MM.1S (cell line): Measurements from ENCODE around the gene MAGI2.

Experiments used
- EZH2 ChIP-seq: fragments of 300-600 bp; sonication (generic); optimal IDR thresholded peaks from 2 replicates; pipeline ENCODE3; 2017; ENCODE audit warnings: low read depth, mild to moderate bottlenecking, antibody characterized with exemption, low read length, mixed read lengths
- EZH2phosphoT487 ChIP-seq: fragments of 300-600 bp; sonication (generic); IDR thresholded peaks from 2 replicates; pipeline ENCODE4 v1.6.1; 2018; ENCODE audit warnings: antibody characterized with exemption, low read length
- TF ChIP-seq, protein P1 (sequence below): fragments of 300-600 bp; sonication (generic); IDR thresholded peaks from 2 replicates; pipeline ENCODE4 v1.5.1; 2016; ENCODE audit warnings: antibody characterized with exemption, low read length, mixed read lengths

DNA sequence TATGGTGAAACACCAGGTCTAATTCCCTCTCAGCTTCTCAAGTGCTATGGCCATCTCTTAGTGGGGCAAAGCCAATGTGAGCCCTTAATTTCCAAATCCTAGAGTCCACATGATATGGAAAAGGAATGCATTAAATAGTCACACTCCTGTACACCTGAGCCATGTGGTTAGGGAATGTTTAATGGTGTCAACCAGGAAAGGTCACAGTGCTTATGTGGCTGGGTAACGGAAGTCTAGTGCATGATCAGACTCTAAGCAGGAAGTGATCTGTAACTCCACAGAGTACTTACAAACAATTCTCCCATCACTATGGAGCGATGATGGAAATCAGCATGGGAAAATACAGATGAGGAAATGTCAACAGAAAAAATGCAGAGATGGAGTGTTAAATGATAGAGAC, 148.8 kb downstream of the MAGI2 start:
- TF ChIP-seq, protein P1, sequence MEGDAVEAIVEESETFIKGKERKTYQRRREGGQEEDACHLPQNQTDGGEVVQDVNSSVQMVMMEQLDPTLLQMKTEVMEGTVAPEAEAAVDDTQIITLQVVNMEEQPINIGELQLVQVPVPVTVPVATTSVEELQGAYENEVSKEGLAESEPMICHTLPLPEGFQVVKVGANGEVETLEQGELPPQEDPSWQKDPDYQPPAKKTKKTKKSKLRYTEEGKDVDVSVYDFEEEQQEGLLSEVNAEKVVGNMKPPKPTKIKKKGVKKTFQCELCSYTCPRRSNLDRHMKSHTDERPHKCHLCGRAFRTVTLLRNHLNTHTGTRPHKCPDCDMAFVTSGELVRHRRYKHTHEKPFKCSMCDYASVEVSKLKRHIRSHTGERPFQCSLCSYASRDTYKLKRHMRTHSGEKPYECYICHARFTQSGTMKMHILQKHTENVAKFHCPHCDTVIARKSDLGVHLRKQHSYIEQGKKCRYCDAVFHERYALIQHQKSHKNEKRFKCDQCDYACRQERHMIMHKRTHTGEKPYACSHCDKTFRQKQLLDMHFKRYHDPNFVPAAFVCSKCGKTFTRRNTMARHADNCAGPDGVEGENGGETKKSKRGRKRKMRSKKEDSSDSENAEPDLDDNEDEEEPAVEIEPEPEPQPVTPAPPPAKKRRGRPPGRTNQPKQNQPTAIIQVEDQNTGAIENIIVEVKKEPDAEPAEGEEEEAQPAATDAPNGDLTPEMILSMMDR: no peak
- no peak for TF ChIP-seq EZH2
- TF ChIP-seq EZH2phosphoT487: no peak
